Neutrophil (primary cell): Measurements from ENCODE around the gene VWF.

Experiments
- H3K27ac ChIP-seq: fragments of 200-600 bp; sonication (generic); 2 replicates; pipeline ENCODE4 v1.5.1; 2016; ENCODE audit warnings: mild to moderate bottlenecking, moderate library complexity
- H3K27me3 ChIP-seq: fragments of 200-600 bp; sonication (generic); 2 replicates; pipeline ENCODE4 v1.6.0; 2016; ENCODE audit warnings: mild to moderate bottlenecking
- H3K36me3 ChIP-seq: fragments of 200-600 bp; sonication (generic); 2 replicates; pipeline ENCODE4 v1.5.1; 2017
- H3K4me1 ChIP-seq, 2 experiments: fragments of 200-600 bp in 1 of 2; sonication (generic) in 1 of 2; 1 replicate in 1 of 2; 2 replicates in 1 of 2; pipeline versions ENCODE4 v1.5.1 to v1.6.1; 2013 to 2016; ENCODE audit warnings: low read depth in 1 of 2, low read length in 1 of 2, mild to moderate bottlenecking in 1 of 2, moderate library complexity in 1 of 2; ENCODE audit not compliant: control insufficient read depth in 1 of 2, insufficient read depth in 1 of 2
- H3K4me3 ChIP-seq, 2 experiments: fragments of 200-600 bp in 1 of 2; sonication (generic) in 1 of 2; 1 replicate in 1 of 2; 2 replicates in 1 of 2; pipeline ENCODE4 v1.5.1; 2013 to 2016; ENCODE audit warnings: low read depth in 1 of 2, low read length in 1 of 2, mild to moderate bottlenecking in 1 of 2, moderate library complexity in 1 of 2
- H3K9me3 ChIP-seq: fragments of 200-600 bp; sonication (generic); 2 replicates; pipeline ENCODE4 v1.5.1; 2016
- TF ChIP-seq, protein P1 (sequence below): fragments of 200-600 bp; sonication (generic); IDR thresholded peaks from 2 replicates; pipeline ENCODE4 v1.5.1; 2016; ENCODE audit warnings: antibody characterized with exemption

Gene VWF

DNA sequence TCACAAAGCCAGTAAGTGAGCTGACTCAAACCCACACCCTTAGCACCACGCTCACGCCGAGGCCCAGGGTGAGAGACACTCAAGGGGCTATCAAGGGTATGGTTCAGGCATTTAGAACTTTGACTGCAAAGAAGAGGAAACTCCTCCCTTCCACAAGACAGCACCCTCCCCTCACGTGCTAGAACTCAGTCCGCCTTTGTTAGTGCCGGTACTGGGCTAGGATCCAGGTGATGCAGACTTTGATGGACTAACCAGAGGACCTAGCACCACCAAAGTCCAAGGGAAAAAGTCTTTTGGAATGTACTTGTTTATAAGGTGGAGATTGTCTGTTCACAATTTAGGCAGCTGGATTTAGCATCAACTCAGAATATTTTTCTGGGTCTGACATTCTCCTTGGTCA is 33.7 kb downstream of the VWF start:
- TF ChIP-seq, protein P1, sequence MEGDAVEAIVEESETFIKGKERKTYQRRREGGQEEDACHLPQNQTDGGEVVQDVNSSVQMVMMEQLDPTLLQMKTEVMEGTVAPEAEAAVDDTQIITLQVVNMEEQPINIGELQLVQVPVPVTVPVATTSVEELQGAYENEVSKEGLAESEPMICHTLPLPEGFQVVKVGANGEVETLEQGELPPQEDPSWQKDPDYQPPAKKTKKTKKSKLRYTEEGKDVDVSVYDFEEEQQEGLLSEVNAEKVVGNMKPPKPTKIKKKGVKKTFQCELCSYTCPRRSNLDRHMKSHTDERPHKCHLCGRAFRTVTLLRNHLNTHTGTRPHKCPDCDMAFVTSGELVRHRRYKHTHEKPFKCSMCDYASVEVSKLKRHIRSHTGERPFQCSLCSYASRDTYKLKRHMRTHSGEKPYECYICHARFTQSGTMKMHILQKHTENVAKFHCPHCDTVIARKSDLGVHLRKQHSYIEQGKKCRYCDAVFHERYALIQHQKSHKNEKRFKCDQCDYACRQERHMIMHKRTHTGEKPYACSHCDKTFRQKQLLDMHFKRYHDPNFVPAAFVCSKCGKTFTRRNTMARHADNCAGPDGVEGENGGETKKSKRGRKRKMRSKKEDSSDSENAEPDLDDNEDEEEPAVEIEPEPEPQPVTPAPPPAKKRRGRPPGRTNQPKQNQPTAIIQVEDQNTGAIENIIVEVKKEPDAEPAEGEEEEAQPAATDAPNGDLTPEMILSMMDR = no peak
- no peak overlapping the region for H3K4me3 ChIP-seq
- no peaks in the 10 kb centered on the region for H3K9me3 ChIP-seq
- no peaks in the 10 kb centered on the region for H3K4me1 ChIP-seq
- H3K27me3 ChIP-seq = peaks cover 23% of the 10 kb centered on the region
- H3K27ac ChIP-seq = no peak overlapping the region
- H3K36me3 ChIP-seq = no peaks in the 10 kb centered on the region

DNA sequence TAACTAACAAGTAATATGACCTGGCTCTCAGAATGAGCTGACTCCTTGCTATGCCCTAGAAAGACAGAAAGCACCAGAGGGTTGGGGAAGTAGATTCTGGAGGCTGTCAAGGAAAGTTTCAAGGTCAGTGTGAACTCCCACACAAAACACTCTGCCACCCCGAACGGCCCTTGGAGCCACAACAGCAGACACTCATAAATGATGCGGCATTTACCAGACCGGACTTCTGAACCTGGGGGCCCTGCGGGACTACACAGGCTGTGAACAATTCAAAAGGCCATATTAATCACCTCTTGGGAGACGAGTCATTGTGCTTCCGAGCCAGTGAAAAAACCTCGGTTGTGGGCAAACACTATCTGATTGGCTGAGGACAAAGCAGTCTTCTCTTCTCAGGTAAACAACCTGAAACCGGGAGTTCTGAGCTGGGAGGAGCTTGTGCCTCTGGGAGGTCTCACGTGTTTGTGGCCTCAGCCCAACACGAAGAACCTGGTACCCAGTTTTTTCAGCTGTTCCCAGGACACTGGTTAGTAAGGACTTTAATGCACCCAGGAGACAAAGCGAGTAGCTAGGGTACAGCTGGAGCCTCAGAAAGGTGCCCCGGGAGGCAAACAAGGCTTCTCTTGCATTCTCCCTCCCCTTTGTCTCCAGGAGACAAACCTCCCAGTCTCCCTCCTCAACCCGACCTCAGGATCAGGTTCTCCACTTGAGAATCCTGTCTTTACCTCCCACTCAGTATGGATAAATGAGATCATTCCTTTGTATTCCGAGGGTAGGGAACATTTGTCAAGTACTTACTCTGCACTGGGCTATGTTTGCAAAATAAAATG is 35.3 kb downstream of the VWF start:
- H3K4me3 ChIP-seq = no peak overlapping the region
- H3K27ac ChIP-seq = no peak overlapping the region
- TF ChIP-seq, protein P1 = no peak
- no peaks in the 10 kb centered on the region for H3K36me3 ChIP-seq
- H3K9me3 ChIP-seq = no peaks in the 10 kb centered on the region
- H3K27me3 ChIP-seq = peaks cover 23% of the 10 kb centered on the region
- H3K4me1 ChIP-seq = no peaks in the 10 kb centered on the region

DNA sequence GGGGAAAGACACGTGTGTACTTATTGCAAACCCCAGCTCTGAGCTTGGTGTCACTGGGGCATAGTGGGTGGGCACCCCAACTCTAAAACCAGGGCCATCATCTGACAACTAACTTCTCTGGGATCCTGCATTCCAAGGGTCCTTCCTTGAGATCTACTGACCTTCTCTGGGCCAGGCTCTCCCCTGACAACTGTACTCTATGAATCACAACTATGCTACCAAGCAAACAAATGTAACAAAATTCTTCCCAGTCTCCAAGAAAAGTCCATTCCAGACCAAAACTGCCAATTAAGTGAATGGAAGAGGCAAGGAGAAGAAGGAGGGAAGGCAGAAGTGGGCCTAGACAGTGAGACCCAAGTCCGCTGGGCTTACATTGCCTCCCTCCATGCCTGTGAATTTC is 38.2 kb downstream of the VWF start:
- Histone ChIP-seq H3K4me3 (no peak overlapping the region), H3K27ac (no peak overlapping the region), H3K9me3 (no peaks in the 10 kb centered on the region), H3K4me1 (no peaks in the 10 kb centered on the region), H3K36me3 (no peaks in the 10 kb centered on the region), H3K27me3 (peaks cover 20% of the 10 kb centered on the region)
- TF ChIP-seq, protein P1 = no peak

DNA sequence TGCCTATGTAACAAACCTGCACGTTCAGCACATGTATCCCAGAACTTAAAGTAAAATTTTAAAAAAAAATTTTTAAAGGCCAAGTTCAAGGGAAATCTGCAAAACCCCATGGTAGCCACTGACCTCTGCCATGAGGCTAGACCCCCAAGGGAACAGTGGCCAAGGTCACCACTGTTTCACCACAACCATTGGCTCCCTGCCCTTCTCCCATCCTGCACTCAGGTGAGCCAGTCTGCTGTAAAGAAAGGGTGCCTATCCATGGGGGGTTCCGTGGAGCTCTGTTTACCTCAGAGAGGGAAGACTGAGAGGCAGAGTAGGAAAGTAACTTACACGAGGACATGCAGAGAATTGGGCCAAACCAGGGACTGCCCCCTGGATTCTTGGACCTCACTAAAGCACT is 38.6 kb downstream of the VWF start:
- no peaks in the 10 kb centered on the region for H3K36me3 ChIP-seq
- H3K4me3 ChIP-seq = no peak overlapping the region
- no peaks in the 10 kb centered on the region for H3K9me3 ChIP-seq
- H3K4me1 ChIP-seq = no peaks in the 10 kb centered on the region
- H3K27ac ChIP-seq = no peak overlapping the region
- H3K27me3 ChIP-seq = peaks cover 15% of the 10 kb centered on the region
- TF ChIP-seq, protein P1 = no peak

DNA sequence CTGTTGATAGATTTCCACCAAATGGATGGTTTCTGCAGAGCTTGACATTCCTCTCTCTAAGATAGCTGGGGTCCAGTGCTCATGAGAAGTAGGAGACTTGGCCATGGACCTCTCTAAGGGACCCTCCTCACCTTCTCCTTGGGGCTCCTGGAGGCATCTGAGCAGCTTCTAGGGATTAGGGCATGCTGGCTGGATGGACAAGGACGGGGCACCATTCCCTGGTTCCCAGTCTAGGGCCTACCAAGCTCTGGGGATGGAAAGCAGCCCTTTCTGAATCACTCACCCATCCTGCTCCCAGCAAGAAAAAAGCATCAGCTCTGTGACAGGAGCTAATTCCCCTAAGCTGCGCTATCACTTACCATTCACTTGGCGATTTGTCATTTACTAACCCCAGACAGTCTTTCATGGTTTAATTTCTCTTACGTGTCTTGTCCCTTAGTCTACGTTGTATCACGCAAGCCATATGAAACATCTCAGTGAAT is 39.5 kb downstream of the VWF start:
- Histone ChIP-seq H3K27me3 (peaks cover 7% of the 10 kb centered on the region), H3K4me1 (no peaks in the 10 kb centered on the region), H3K27ac (no peak overlapping the region), H3K4me3 (no peak overlapping the region), H3K9me3 (no peaks in the 10 kb centered on the region), H3K36me3 (no peaks in the 10 kb centered on the region)
- TF ChIP-seq, protein P1 = no peak
